Measurements from ENCODE around the gene MFGE8. TPM values are rescaled to one million over a fixed set of nuclear protein-coding genes. Genes with fewer than 3 reads are reported as not detected.

MFGE8 gene, protein sequence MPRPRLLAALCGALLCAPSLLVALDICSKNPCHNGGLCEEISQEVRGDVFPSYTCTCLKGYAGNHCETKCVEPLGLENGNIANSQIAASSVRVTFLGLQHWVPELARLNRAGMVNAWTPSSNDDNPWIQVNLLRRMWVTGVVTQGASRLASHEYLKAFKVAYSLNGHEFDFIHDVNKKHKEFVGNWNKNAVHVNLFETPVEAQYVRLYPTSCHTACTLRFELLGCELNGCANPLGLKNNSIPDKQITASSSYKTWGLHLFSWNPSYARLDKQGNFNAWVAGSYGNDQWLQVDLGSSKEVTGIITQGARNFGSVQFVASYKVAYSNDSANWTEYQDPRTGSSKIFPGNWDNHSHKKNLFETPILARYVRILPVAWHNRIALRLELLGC
- total RNA-seq (100 to 1,000 TPM; 359 to 690 (median 511) TPM), polyA plus RNA-seq (100 to 1,000 TPM; 414 to 528 TPM)
- long read RNA-seq, donor 1, transcript MFGE8-201 (8 exons, 1,937 nt): major isoform, 21 of 112 reads
- long read RNA-seq, donor 1, partial matches to known transcripts: 23 of 112 reads
- long read RNA-seq, donor 1, other reads (novel, unspliced or antisense): 63 of 112 reads
- long read RNA-seq, donor 2, transcript MFGE8-214 (3 exons, 801 nt): minor isoform, 9 of 164 reads
- long read RNA-seq, donor 2, transcript MFGE8-201 (8 exons, 1,937 nt): major isoform, 24 of 164 reads
- long read RNA-seq, donor 2, partial matches to known transcripts: 26 of 164 reads
- long read RNA-seq, donor 2, other reads (novel, unspliced or antisense): 99 of 164 reads
- long read RNA-seq, donor 3, transcript MFGE8-201 (8 exons, 1,937 nt): major isoform, 61 of 107 reads
- long read RNA-seq, donor 3, transcript MFGE8-217 (1 exons, 2,464 nt): minor isoform, 5 of 107 reads
- long read RNA-seq, donor 3, partial matches to known transcripts: 23 of 107 reads
- long read RNA-seq, donor 3, other reads (novel, unspliced or antisense): 14 of 107 reads

DNA sequence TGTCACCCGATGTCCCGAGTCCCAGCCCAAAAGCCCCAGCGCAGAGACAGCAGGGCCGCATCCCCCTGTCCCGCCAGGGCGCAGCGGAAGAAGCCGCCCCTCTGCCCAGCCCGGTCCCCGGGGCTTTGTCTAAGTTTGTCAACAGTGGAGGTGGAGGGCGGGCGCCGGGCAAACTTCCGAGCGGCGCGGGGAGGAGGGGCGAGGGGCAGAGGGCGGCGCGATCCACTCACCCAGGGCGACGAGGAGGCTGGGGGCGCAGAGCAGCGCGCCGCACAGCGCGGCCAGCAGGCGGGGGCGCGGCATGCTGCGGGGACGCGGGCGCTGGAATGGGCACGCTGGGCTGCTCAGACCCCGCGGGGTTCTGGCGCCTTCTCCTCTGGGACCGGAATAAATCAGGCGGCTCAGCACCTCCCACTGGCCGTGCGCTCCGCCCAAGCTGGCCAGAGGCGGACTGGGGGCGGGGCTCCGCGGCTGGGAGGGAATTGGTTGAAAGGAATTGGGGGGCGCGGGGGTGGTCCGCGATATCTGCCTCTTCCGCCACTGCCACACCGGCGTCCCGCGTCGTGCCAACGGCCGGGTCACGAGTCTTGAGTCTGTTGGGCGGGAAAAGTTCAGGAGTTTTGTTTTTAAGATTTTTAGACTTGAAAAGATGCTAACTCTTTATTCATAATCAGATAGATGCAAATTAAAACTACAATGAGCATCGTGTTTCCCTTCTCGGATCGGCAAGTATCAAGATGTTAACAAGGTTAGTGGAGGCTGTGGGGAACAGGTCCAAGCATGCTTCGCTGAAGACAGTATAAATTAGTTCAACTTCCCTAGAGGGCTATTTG lies at the start of gene MFGE8:
MFGE8 (minus strand) TSS at position 363 of the 833 bp plus-strand sequence; CDS start at position 303, 60 bp downstream.
- Histone ChIP-seq H3K27ac (peak within 1 kb of the TSS; percentile 88 to 99 (median 93)), H3K36me3 (peaks cover 0 to 21% (median 0%) of the 10 kb centered on the region in 9 donors), H3K4me1 (peaks cover 13 to 61% (median 48%) of the 10 kb centered on the region in 9 donors), H3K27me3 (no peaks in the 10 kb centered on the region), H3K9me3 (no peaks in the 10 kb centered on the region), H3K4me3 (peak within 1 kb of the TSS; percentile 63 to 97 (median 77))
- DNase-seq (peak; percentile 84 to 86), ATAC-seq (peak; percentile 74 to 86 (median 80))
- WGBS, 2 donors: 0 to 1% methylated on average over 59 to 67 of the region's 67 CpGs
- intact Hi-C loops (cut with DNase I): loop anchor here in 2 of 10 donors (5.0 kb wide), 2 partner anchors 69 to 104 kb away; no protein-coding TSS in a partner anchor
- TF ChIP-seq, protein P1, sequence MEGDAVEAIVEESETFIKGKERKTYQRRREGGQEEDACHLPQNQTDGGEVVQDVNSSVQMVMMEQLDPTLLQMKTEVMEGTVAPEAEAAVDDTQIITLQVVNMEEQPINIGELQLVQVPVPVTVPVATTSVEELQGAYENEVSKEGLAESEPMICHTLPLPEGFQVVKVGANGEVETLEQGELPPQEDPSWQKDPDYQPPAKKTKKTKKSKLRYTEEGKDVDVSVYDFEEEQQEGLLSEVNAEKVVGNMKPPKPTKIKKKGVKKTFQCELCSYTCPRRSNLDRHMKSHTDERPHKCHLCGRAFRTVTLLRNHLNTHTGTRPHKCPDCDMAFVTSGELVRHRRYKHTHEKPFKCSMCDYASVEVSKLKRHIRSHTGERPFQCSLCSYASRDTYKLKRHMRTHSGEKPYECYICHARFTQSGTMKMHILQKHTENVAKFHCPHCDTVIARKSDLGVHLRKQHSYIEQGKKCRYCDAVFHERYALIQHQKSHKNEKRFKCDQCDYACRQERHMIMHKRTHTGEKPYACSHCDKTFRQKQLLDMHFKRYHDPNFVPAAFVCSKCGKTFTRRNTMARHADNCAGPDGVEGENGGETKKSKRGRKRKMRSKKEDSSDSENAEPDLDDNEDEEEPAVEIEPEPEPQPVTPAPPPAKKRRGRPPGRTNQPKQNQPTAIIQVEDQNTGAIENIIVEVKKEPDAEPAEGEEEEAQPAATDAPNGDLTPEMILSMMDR (IDR thresholded peaks at IDR 0.05): peak in 3 of 9 donors; percentile 30 to 41 (median 34)

DNA sequence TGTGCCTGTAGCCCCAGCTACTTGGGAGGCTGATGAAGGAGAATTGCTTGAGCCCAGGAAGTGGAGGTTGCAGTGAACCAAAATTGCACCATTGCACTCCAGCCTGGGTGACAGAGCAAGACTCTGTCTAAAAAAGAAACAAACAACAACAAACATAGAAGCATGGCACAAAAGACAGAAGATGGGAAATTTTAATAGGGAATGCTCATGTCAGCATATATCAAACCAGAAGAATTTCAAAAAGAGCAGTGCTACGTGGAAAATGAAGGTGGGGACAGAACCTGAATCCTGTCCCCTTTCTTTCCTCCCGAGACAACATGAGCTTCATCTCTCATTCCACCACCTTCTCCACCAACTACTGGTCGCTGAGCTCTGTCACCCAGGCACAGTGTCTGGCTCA lies 46.3 kb upstream of the MFGE8 start:
- 85 to 93% methylated on average over 3 of the region's 3 CpGs for WGBS, 2 donors
- TF ChIP-seq, protein P1 (IDR thresholded peaks at IDR 0.05): no peak
- Histone ChIP-seq H3K27me3 (no peaks in the 10 kb centered on the region), H3K9me3 (peaks cover 0 to 12% (median 3%) of the 10 kb centered on the region in 11 donors), H3K27ac (no peak overlapping the region), H3K36me3 (no peaks in the 10 kb centered on the region), H3K4me1 (peaks cover 0 to 8% (median 5%) of the 10 kb centered on the region in 9 donors), H3K4me3 (no peak overlapping the region)
- intact Hi-C loops (cut with DNase I): no loop called here
- no peak for ATAC-seq
- no peak for DNase-seq

DNA sequence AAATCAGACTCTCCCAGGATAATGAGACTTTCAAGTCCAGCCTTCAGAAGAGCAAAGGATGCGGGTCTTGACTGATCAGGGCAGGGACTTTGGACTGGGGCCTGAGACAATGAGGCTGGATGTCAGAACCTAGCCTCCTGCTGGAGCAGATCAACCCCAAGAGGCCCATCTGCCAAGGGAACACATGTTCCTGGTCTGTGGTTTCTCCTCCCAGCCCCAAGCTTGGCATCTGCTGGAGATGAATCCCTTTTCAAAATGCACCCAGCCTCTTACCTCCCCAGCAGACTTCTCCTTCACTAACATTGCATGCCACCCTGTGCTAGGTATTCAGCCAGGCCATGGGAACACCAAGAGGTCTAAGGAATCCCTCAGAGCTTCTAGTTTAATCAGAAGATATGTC lies 43.7 kb upstream of the MFGE8 start:
- H3K4me1 ChIP-seq: peaks cover 0 to 14% (median 8%) of the 10 kb centered on the region in 9 donors
- no peaks in the 10 kb centered on the region for H3K27me3 ChIP-seq
- WGBS, 2 donors: 86 to 88% methylated on average over 1 of the region's 1 CpG
- ATAC-seq (no peak), DNase-seq (no peak)
- H3K27ac ChIP-seq: no peak overlapping the region
- no peaks in the 10 kb centered on the region for H3K9me3 ChIP-seq
- intact Hi-C loops (cut with DNase I): no loop called here
- TF ChIP-seq, protein P1 (IDR thresholded peaks at IDR 0.05): no peak
- no peaks in the 10 kb centered on the region for H3K36me3 ChIP-seq
- no peak overlapping the region for H3K4me3 ChIP-seq

Data from heart right ventricle (tissue), 16 donors.